Liver (tissue), 3 donors: ENCODE data around the gene DNAL1.

ENCODE experiments used
- EGR1 ChIP-seq, 2 donors: IDR thresholded peaks; 2 replicates each; pipeline ENCODE4 v1.6.1; 2016 to 2018; ENCODE audit warnings: antibody characterized with exemption in 2 of 2, low read depth in 2 of 2
- GABPA ChIP-seq, 2 donors: IDR thresholded peaks in 1 of 2; conservative IDR thresholded peaks in 1 of 2; 2 replicates each; pipeline ENCODE4 v1.6.1; 2016; ENCODE audit warnings: antibody characterized with exemption in 2 of 2, mild to moderate bottlenecking in 1 of 2, moderate library complexity in 1 of 2
- NR2F2 ChIP-seq: IDR thresholded peaks from 2 replicates; pipeline ENCODE4 v1.6.1; 2016; ENCODE audit warnings: antibody characterized with exemption
- RAD21 ChIP-seq, 2 donors: IDR thresholded peaks; 2 replicates each; pipeline ENCODE4 v1.6.1; 2016; ENCODE audit warnings: antibody characterized with exemption in 2 of 2, mild to moderate bottlenecking in 2 of 2
- SP1 ChIP-seq: IDR thresholded peaks from 2 replicates; pipeline ENCODE4 v1.6.1; 2018; ENCODE audit warnings: antibody characterized with exemption, mild to moderate bottlenecking
- TAF1 ChIP-seq: conservative IDR thresholded peaks from 2 replicates; pipeline ENCODE4 v1.6.1; 2016; ENCODE audit warnings: antibody characterized with exemption, mild to moderate bottlenecking
- YY1 ChIP-seq: IDR thresholded peaks from 2 replicates; pipeline ENCODE4 v1.6.1; 2016; ENCODE audit warnings: antibody characterized with exemption, mild to moderate bottlenecking
- TF ChIP-seq, protein P1 (sequence below): IDR thresholded peaks from 2 replicates; pipeline ENCODE4 v1.6.1; 2016; ENCODE audit warnings: antibody characterized with exemption
- TF ChIP-seq, protein P2 (sequence below): fragments of 150-350 bp; IDR thresholded peaks from 2 replicates; pipeline ENCODE4 v1.5.1; 2017; ENCODE audit warnings: improper control_type of control experiment, low read depth, low read length; ENCODE audit not compliant: missing input control
- TF ChIP-seq, protein P3 (sequence below): IDR thresholded peaks from 2 replicates; pipeline ENCODE4 v1.6.1; 2016; ENCODE audit warnings: antibody characterized with exemption
- donor health status: healthy.
- donor health status: healthy.

DNA sequence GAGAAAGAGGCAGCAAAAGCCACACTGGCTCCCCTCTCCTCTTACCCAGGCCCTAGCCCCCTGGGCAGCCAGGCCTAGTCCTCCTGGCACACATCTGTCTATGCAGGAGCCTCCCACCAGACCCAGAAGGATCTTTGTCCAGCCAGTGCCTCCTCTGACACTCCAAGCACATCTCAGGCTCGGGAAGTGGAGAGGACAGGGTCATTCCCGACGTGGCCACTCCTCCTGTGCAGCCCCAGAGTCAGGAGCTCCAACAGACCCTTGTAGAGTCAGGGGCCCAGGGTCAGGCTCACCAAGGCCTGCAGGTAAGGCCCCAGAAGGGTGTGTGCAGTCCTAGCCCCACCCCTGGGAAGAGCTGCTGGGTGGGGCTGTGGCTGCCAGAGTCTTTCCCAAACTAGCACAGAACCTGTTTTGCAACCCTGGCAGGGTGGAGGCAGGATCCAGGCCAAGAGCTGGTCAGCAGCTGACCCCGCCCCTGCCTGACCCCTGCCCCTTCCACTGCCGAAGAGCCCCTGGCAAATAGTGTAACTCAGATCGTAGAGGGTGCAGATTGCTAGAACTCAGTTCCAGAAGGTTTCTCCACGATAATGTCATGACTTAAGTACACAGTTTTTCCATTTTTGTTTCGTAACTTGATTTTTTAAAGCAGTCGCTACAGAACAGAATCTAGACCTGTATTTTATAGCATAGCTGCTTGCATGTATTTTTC lies 96.0 kb downstream of the DNAL1 start:
- no peak for TF ChIP-seq YY1
- TF ChIP-seq, protein P1, sequence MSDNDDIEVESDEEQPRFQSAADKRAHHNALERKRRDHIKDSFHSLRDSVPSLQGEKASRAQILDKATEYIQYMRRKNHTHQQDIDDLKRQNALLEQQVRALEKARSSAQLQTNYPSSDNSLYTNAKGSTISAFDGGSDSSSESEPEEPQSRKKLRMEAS: peak; percentile 59
- TF ChIP-seq, protein P2, sequence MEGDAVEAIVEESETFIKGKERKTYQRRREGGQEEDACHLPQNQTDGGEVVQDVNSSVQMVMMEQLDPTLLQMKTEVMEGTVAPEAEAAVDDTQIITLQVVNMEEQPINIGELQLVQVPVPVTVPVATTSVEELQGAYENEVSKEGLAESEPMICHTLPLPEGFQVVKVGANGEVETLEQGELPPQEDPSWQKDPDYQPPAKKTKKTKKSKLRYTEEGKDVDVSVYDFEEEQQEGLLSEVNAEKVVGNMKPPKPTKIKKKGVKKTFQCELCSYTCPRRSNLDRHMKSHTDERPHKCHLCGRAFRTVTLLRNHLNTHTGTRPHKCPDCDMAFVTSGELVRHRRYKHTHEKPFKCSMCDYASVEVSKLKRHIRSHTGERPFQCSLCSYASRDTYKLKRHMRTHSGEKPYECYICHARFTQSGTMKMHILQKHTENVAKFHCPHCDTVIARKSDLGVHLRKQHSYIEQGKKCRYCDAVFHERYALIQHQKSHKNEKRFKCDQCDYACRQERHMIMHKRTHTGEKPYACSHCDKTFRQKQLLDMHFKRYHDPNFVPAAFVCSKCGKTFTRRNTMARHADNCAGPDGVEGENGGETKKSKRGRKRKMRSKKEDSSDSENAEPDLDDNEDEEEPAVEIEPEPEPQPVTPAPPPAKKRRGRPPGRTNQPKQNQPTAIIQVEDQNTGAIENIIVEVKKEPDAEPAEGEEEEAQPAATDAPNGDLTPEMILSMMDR: no peak
- TF ChIP-seq, protein P3, sequence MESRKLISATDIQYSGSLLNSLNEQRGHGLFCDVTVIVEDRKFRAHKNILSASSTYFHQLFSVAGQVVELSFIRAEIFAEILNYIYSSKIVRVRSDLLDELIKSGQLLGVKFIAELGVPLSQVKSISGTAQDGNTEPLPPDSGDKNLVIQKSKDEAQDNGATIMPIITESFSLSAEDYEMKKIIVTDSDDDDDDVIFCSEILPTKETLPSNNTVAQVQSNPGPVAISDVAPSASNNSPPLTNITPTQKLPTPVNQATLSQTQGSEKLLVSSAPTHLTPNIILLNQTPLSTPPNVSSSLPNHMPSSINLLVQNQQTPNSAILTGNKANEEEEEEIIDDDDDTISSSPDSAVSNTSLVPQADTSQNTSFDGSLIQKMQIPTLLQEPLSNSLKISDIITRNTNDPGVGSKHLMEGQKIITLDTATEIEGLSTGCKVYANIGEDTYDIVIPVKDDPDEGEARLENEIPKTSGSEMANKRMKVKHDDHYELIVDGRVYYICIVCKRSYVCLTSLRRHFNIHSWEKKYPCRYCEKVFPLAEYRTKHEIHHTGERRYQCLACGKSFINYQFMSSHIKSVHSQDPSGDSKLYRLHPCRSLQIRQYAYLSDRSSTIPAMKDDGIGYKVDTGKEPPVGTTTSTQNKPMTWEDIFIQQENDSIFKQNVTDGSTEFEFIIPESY: no peak
- peak; percentile 80 for TF ChIP-seq NR2F2
- peak; percentile 38 to 46 for TF ChIP-seq RAD21 (IDR thresholded peaks at IDR 0.05)
- TF ChIP-seq EGR1 (IDR thresholded peaks at IDR 0.05; ENCODE audit: low read depth in 2 of 2): no peak
- TF ChIP-seq TAF1: no peak
- TF ChIP-seq GABPA (IDR thresholded peaks at IDR 0.05 in 1 of 2, conservative IDR thresholded peaks at IDR 0.05 in 1 of 2): peak in 1 of 2 donors; percentile 38
- peak; percentile 62 for TF ChIP-seq SP1
